ENCODE results near the gene FYB1. TPM values are rescaled to one million over a fixed set of nuclear protein-coding genes. Genes with fewer than 3 reads are reported as not detected.
"Not testable (repeated sequence)": the region's sequence is repeated elsewhere in the genome, so short reads cannot be mapped to it uniquely, and the experiment has no call there.

The FYB1 gene
- total and polyA plus RNA-seq, 4 donors, result 4.6 to 18.6 (median 9.3) TPM

DNA sequence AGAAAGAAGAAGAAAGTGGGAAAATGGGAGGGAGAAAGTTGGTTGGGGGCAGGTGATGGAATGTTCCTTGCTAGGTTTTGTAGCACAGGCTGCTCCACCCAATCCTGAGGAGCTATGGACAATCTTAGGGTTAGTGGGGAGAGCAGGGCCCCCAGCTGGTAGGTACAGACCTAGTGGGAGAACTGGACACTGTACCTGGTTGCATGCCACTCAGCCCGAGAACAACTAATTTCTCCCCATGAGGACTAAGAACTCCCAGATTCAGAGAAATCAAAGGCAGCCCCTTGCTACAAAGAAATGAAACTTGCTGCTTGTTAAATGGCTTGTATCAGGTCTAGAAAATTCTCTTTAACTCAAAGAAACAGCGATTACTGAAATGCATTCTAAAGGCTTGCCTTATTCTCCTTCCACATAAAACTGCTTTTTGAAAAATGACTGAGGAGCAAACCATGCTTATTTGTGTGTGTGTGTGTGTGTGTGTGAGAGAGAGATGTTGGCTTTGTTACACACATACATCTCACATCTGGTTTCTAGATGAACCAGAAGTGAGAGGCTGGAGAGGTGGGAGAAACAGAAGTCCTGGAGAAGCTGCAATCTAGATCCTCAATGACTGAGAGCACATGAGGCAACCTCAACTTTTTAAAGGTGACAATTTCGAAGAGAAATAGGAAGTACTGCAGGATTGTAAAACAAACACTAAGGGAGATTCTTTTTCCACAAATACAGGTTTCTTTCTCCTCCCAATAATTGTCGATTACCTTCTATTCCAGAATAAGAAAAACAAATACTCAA lies 28.9 kb downstream of the FYB1 start:
- no peak overlapping the region for H3K27ac ChIP-seq (ENCODE audit: low read depth, low read length)
- DNase-seq (ENCODE audit: low read depth in 4 of 6, low spot score in 6 of 6), result no peak
- H3K27me3 ChIP-seq (ENCODE audit: control insufficient read depth, insufficient read depth, low read length), result no peaks in the 10 kb centered on the region
- no peaks in the 10 kb centered on the region for H3K9me3 ChIP-seq (ENCODE audit: control insufficient read depth, insufficient read depth, low read length)
- no peaks in the 10 kb centered on the region for H3K36me3 ChIP-seq (ENCODE audit: control insufficient read depth, insufficient read depth, low read length)
- H3K4me1 ChIP-seq (ENCODE audit: control insufficient read depth, insufficient read depth, low read length), result no peaks in the 10 kb centered on the region
- no CpG with 5 or more reads among the region's 4 CpGs for WGBS (ENCODE audit: insufficient coverage)
- no peak overlapping the region for H3K4me3 ChIP-seq (ENCODE audit: low read depth, low read length)

DNA sequence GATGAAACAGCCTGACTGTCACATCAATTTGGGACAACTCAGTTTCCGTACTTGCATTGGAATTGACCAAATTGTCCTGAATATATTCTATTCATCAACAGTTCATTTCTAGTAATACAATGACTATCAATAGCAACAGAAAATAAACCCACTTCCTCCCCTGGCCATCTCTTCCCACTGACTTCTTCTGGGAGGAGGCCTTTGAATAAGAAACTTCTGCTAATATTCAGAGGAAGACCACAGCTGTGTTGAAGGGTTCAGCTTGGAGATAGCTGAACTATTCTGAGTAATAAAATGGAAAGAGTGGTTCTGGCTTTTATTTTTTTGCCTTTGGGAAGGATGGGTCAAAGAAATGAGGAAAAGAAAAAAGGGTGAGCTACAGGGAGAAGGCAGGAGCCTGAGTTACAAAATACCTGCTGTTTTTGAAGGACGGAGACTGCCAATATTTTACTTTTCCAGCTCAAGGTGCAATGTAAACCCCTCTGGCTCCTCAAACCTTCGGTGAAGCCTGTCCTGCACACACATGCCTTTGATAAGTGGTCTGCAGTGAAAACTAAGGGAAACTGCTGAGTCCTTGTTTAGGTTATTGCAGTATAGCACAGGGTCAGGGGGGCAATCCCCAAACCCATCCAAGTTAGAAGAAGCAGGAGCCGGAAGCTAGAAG lies 29.9 kb downstream of the FYB1 start:
- Histone ChIP-seq H3K4me3 (ENCODE audit: low read depth, low read length) (no peak overlapping the region), H3K9me3 (ENCODE audit: control insufficient read depth, insufficient read depth, low read length) (no peaks in the 10 kb centered on the region), H3K4me1 (ENCODE audit: control insufficient read depth, insufficient read depth, low read length) (no peaks in the 10 kb centered on the region), H3K27ac (ENCODE audit: low read depth, low read length) (no peak overlapping the region), H3K36me3 (ENCODE audit: control insufficient read depth, insufficient read depth, low read length) (no peaks in the 10 kb centered on the region), H3K27me3 (ENCODE audit: control insufficient read depth, insufficient read depth, low read length) (no peaks in the 10 kb centered on the region)
- no peak for DNase-seq (ENCODE audit: low read depth in 4 of 6, low spot score in 6 of 6)
- 94% methylated on average over 3 of the region's 4 CpGs for WGBS (ENCODE audit: insufficient coverage)

DNA sequence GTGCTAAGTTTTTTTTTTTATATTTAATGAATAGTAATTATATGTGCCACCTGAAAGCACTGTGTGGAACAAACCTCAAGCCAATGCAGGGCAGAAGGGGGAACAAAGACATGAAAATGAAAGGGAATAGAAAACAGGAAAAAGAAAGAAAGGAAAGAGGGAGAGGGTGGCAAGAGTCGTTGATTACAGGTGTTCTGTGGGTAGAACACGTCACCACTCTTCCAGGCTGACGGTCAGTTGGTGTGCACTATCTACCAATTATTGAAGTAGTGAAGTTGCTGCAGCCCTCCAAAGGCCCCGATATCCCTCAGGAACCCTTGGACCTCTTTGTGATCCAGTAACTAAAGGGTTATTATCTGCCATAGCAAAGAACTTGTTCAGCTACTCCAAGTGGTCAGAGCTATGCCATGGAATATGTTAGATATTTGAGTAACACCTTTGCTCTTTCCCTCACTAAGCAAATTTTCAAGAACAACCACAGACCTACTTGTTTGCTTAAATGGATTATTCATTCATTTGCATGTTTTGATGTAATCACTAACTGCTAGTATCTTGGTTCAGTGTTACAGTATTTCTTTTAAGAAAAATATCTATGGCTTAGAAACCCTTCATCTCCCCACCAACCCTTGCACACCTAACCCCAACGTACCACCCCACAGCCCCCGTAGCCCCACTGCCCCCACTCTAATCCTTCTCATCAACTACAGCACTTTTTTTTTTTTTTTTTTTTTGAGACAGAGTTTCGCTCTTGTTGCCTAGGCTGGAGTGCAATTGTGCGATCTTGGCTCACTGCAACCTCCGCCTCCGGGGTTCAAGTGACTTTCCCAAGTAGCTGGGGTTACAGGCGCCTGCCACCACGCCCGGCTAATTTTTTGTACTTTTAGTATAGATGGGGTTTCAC lies 31.3 kb downstream of the FYB1 start:
- H3K4me1 ChIP-seq (ENCODE audit: control insufficient read depth, insufficient read depth, low read length), result no peaks in the 10 kb centered on the region
- DNase-seq (ENCODE audit: low read depth in 4 of 6, low spot score in 6 of 6), result no peak
- no peaks in the 10 kb centered on the region for H3K27me3 ChIP-seq (ENCODE audit: control insufficient read depth, insufficient read depth, low read length)
- no peaks in the 10 kb centered on the region for H3K9me3 ChIP-seq (ENCODE audit: control insufficient read depth, insufficient read depth, low read length)
- no peak overlapping the region for H3K27ac ChIP-seq (ENCODE audit: low read depth, low read length)
- H3K4me3 ChIP-seq (ENCODE audit: low read depth, low read length), result no peak overlapping the region
- H3K36me3 ChIP-seq (ENCODE audit: control insufficient read depth, insufficient read depth, low read length), result no peaks in the 10 kb centered on the region
- WGBS (ENCODE audit: insufficient coverage), result 97% methylated on average over 7 of the region's 13 CpGs

DNA sequence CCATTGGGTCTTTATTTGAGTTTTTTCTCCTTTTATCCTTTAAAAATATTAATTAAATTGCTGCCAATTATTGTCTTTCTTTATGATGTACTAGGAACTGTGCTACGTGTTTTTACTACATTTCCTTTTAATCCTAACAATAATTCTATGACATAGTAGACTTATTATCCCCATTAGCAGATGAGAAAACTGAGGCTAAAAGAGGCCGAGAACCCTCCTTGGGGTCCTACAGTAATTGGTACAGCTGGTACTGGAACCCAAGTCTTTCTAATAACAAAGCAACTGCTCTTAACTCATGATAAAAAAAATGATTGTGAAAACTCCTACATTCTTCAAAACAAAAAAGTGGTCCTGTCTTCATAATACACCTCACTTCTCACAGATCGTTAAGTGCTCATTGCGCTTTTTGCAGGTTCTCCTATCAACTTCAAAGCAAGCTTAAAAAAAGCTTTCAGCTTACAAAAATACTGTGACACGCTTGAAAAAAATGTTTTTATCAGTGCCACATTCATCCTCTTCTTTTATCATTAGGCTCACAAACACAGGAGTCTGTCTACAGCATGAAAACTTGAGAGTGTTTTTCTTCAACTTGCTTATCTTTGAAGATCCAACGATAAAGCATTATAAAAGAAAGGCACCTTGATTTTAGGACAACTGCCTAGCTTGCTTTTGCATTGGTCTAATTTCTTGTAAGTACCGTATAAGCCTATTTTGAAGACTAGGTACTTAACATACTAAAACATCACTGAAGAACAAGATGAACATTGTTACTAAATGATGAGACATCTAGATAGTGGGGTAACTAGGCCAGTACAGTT lies 32.4 kb downstream of the FYB1 start:
- no peaks in the 10 kb centered on the region for H3K36me3 ChIP-seq (ENCODE audit: control insufficient read depth, insufficient read depth, low read length)
- H3K4me1 ChIP-seq (ENCODE audit: control insufficient read depth, insufficient read depth, low read length), result no peaks in the 10 kb centered on the region
- DNase-seq (ENCODE audit: low read depth in 4 of 6, low spot score in 6 of 6), result no peak
- H3K27ac ChIP-seq (ENCODE audit: low read depth, low read length), result no peak overlapping the region
- H3K27me3 ChIP-seq (ENCODE audit: control insufficient read depth, insufficient read depth, low read length), result no peaks in the 10 kb centered on the region
- H3K9me3 ChIP-seq (ENCODE audit: control insufficient read depth, insufficient read depth, low read length), result no peaks in the 10 kb centered on the region
- WGBS (ENCODE audit: insufficient coverage), result 93% methylated on average over 4 of the region's 7 CpGs
- H3K4me3 ChIP-seq (ENCODE audit: low read depth, low read length), result no peak overlapping the region

DNA sequence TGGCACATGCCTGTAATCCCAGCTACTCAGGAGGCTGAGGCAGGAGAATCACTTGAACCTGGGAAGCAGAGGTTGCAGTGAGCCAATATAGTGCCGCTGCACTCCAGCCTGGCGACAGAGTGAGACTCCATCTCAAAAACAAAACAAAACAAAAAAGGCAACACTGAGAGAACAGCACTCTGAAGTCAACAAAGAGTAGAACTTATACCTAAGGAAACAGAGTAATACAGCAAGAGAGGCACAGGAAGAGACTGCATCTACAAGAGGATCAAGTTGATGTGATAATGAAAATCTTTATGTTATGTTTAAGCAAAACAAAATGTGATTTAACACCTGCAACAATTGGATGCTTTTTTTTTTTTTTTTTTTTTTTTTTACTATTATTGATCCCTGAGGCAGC lies 33.1 kb downstream of the FYB1 start:
- no peak overlapping the region for H3K27ac ChIP-seq (ENCODE audit: low read depth, low read length)
- DNase-seq (ENCODE audit: low read depth in 4 of 6, low spot score in 6 of 6), result no peak

DNA sequence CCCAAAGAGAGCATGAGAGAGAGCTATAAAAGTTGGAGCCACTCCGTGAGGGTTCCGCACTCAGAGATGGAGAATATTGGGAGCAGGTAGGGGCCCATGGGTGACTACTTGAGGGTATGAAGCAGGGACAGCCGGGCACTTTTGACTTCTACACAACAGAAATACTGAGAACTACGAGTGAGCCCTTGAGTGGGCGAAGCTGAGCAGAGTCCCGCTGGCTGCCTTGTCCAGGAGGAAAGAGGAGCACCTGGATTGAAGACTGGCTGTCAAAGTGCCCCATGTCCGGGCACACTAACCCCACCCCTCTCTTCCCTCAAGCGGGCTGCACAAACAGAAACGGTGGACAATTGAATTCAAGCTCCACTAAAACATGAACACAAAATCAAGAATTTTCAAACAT lies 33.6 kb downstream of the FYB1 start:
- no peaks in the 10 kb centered on the region for H3K9me3 ChIP-seq (ENCODE audit: control insufficient read depth, insufficient read depth, low read length)

More for the DNA sequence above, 33.1 kb downstream of the FYB1 start:
- Histone ChIP-seq H3K36me3 (ENCODE audit: control insufficient read depth, insufficient read depth, low read length) (no peaks in the 10 kb centered on the region), H3K27me3 (ENCODE audit: control insufficient read depth, insufficient read depth, low read length) (no peaks in the 10 kb centered on the region), H3K4me3 (ENCODE audit: low read depth, low read length) (no peak overlapping the region), H3K4me1 (ENCODE audit: control insufficient read depth, insufficient read depth, low read length) (no peaks in the 10 kb centered on the region), H3K9me3 (ENCODE audit: control insufficient read depth, insufficient read depth, low read length) (no peaks in the 10 kb centered on the region)
- 100% methylated on average over 1 of the region's 2 CpGs for WGBS (ENCODE audit: insufficient coverage)

DNA sequence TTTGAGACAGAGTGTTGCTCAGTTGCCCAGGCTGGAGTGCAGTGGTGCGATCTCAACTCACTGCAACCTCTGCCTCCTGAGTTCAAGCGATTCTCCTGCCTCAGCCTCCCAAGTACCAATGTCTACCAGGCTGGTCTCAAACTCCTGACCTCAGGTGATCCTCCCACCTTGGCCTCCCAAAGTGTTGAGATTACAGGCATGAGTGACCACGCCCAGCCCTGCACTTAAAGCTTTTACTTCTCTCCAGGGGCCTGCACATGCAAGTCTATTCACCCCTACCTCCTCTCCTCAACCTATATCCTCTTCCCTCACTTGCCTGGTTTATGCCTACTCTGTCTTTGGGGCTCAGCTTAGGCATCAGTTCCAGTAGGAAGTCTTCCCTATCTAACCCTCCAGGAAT lies 39.8 kb downstream of the FYB1 start:
- WGBS (ENCODE audit: insufficient coverage), result 89% methylated on average over 3 of the region's 3 CpGs
- H3K4me3 ChIP-seq (ENCODE audit: low read depth, low read length); H3K27ac ChIP-seq (ENCODE audit: low read depth, low read length); H3K9me3 ChIP-seq (ENCODE audit: control insufficient read depth, insufficient read depth, low read length); H3K4me1 ChIP-seq (ENCODE audit: control insufficient read depth, insufficient read depth, low read length); DNase-seq (ENCODE audit: low read depth in 4 of 6, low spot score in 6 of 6); H3K36me3 ChIP-seq (ENCODE audit: control insufficient read depth, insufficient read depth, low read length); H3K27me3 ChIP-seq (ENCODE audit: control insufficient read depth, insufficient read depth, low read length): not testable (repeated sequence)

More for the DNA sequence above, 33.6 kb downstream of the FYB1 start:
- no peak for DNase-seq (ENCODE audit: low read depth in 4 of 6, low spot score in 6 of 6)
- Histone ChIP-seq H3K36me3 (ENCODE audit: control insufficient read depth, insufficient read depth, low read length) (no peaks in the 10 kb centered on the region), H3K4me3 (ENCODE audit: low read depth, low read length) (no peak overlapping the region), H3K27ac (ENCODE audit: low read depth, low read length) (no peak overlapping the region), H3K4me1 (ENCODE audit: control insufficient read depth, insufficient read depth, low read length) (no peaks in the 10 kb centered on the region), H3K27me3 (ENCODE audit: control insufficient read depth, insufficient read depth, low read length) (no peaks in the 10 kb centered on the region)
- 94% methylated on average over 8 of the region's 9 CpGs for WGBS (ENCODE audit: insufficient coverage)

DNA sequence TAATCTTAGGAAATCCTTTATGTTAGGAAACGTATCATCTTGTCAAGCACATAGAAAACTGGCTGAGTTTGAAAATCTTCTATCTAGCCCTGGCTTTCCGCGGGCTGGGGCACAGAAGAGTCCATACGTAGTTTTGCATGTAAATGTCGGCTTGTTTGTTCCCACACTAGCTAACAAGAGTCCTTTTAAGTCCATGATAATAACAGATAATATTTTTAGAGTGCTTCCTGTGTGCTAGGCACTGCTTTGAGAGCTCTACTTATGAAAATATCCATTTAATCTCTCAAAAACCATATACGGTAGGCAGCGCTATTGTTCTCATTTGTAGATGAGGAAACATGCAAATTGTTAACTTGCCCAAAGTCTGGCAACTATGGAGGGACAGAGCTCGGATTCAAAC lies 40.5 kb downstream of the FYB1 start:
- no peaks in the 10 kb centered on the region for H3K4me1 ChIP-seq (ENCODE audit: control insufficient read depth, insufficient read depth, low read length)
- H3K9me3 ChIP-seq (ENCODE audit: control insufficient read depth, insufficient read depth, low read length), result no peaks in the 10 kb centered on the region
- no peaks in the 10 kb centered on the region for H3K36me3 ChIP-seq (ENCODE audit: control insufficient read depth, insufficient read depth, low read length)
- no peaks in the 10 kb centered on the region for H3K27me3 ChIP-seq (ENCODE audit: control insufficient read depth, insufficient read depth, low read length)
- H3K4me3 ChIP-seq (ENCODE audit: low read depth, low read length), result no peak overlapping the region
- H3K27ac ChIP-seq (ENCODE audit: low read depth, low read length), result no peak overlapping the region
- 93% methylated on average over 3 of the region's 8 CpGs for WGBS (ENCODE audit: insufficient coverage)
- no peak for DNase-seq (ENCODE audit: low read depth in 4 of 6, low spot score in 6 of 6)

DNA sequence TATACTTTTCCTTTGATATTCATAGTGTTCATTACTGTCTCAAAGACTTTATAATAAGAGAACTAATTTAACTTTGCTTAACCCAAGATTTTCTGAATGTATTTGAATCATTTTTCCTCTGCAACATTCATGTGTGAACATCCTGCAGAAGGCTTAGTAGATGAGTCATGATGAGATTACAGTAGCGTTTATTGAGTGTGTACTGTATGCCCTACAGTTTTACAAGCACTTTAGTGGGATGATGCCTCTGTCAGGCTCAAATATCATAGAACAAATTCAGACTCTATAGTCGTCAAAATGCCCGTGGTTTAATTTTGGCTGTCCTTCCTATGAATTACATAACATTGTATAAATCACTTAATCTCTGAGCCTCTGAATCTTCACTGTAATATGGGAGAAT lies 41.2 kb downstream of the FYB1 start:
- no peaks in the 10 kb centered on the region for H3K9me3 ChIP-seq (ENCODE audit: control insufficient read depth, insufficient read depth, low read length)
- no peak for DNase-seq (ENCODE audit: low read depth in 4 of 6, low spot score in 6 of 6)
- H3K4me1 ChIP-seq (ENCODE audit: control insufficient read depth, insufficient read depth, low read length), result no peaks in the 10 kb centered on the region
- no peak overlapping the region for H3K27ac ChIP-seq (ENCODE audit: low read depth, low read length)
- no CpG with 5 or more reads among the region's 3 CpGs for WGBS (ENCODE audit: insufficient coverage)
- no peaks in the 10 kb centered on the region for H3K27me3 ChIP-seq (ENCODE audit: control insufficient read depth, insufficient read depth, low read length)
- H3K4me3 ChIP-seq (ENCODE audit: low read depth, low read length), result no peak overlapping the region
- no peaks in the 10 kb centered on the region for H3K36me3 ChIP-seq (ENCODE audit: control insufficient read depth, insufficient read depth, low read length)
